ENCODE measurements around the gene SCAMP5. TPM values are rescaled to one million over a fixed set of nuclear protein-coding genes. Genes with fewer than 3 reads are reported as not detected.
A peak's percentile ranks its signal among the peaks of the same experiment; 100 is the strongest.

The SCAMP5 gene
- total RNA-seq, 6 experiments from 2014 or later, result 0.53 to 15.7 (median 7.7) TPM

DNA sequence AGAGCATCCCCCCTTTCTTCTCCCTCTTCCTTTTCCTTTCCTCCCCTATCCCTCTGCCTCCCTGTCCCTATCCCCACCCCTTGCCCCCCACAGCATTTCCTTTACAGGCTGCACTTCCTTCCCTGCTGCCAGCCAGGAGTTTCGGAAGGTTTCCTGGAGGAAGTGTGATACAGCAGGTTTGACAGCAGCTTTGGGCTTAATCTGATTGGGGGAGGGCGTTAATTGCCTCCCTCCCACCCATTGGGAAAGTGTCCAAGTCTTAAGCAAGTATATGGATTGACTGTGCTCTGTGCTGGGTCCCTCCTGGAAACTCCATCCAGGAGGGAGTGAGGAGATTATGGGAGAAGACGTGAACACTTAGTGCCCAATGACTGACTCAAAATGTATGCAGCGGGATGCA lies 1.8 kb downstream of the SCAMP5 start:
- Histone ChIP-seq H3K4me1 (peaks cover 0 to 5% (median 0%) of the 10 kb centered on the region in 4 donors), H3K36me3 (no peaks in the 10 kb centered on the region), H3K27ac (no peak overlapping the region), H3K4me3 (no peak overlapping the region), H3K9me3 (no peaks in the 10 kb centered on the region), H3K27me3 (no peaks in the 10 kb centered on the region)
- intact Hi-C loops (cut with DNase I), result no loop called here
- ATAC-seq (peak in 2 of 4 donors; percentile 17 to 22), DNase-seq (no peak)
- 43% methylated on average over 3 of the region's 4 CpGs for WGBS (ENCODE audit: insufficient coverage, low coverage, low lambda C conversion rate, missing lambda C conversion rate)
- TF ChIP-seq, protein P1, sequence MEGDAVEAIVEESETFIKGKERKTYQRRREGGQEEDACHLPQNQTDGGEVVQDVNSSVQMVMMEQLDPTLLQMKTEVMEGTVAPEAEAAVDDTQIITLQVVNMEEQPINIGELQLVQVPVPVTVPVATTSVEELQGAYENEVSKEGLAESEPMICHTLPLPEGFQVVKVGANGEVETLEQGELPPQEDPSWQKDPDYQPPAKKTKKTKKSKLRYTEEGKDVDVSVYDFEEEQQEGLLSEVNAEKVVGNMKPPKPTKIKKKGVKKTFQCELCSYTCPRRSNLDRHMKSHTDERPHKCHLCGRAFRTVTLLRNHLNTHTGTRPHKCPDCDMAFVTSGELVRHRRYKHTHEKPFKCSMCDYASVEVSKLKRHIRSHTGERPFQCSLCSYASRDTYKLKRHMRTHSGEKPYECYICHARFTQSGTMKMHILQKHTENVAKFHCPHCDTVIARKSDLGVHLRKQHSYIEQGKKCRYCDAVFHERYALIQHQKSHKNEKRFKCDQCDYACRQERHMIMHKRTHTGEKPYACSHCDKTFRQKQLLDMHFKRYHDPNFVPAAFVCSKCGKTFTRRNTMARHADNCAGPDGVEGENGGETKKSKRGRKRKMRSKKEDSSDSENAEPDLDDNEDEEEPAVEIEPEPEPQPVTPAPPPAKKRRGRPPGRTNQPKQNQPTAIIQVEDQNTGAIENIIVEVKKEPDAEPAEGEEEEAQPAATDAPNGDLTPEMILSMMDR (IDR thresholded peaks at IDR 0.05), result no peak
- TF ChIP-seq POLR2A (IDR thresholded peaks at IDR 0.05), result no peak

DNA sequence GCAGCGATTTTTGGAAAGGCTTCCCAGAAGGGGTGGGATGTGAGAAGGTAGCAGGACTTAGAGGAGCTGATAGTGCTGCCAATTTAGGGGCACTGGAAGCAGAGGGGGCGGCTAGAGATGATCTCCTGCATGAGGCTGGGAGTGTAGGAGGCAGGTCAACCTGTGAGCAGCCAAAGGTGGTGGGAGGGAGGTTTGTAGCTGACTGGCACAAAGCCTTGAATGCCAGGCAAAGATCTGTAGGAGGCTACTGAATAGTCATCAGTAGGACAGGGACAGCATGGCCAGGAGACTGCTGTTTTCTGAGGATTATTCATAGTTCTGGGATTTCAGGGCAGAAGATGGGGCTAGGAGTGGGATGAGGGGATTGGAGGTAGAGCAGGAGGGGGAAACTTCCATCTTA lies 2.2 kb downstream of the SCAMP5 start:
- Histone ChIP-seq H3K9me3 (no peaks in the 10 kb centered on the region), H3K27ac (no peak overlapping the region), H3K4me1 (peaks cover 0 to 5% (median 0%) of the 10 kb centered on the region in 4 donors), H3K4me3 (no peak overlapping the region), H3K36me3 (no peaks in the 10 kb centered on the region), H3K27me3 (no peaks in the 10 kb centered on the region)
- TF ChIP-seq, protein P1 (IDR thresholded peaks at IDR 0.05), result no peak
- TF ChIP-seq POLR2A (IDR thresholded peaks at IDR 0.05), result no peak
- 88% methylated on average over 1 of the region's 2 CpGs for WGBS (ENCODE audit: insufficient coverage, low coverage, low lambda C conversion rate, missing lambda C conversion rate)
- DNase-seq, result no peak
- intact Hi-C loops (cut with DNase I), result no loop called here
- no peak for ATAC-seq

DNA sequence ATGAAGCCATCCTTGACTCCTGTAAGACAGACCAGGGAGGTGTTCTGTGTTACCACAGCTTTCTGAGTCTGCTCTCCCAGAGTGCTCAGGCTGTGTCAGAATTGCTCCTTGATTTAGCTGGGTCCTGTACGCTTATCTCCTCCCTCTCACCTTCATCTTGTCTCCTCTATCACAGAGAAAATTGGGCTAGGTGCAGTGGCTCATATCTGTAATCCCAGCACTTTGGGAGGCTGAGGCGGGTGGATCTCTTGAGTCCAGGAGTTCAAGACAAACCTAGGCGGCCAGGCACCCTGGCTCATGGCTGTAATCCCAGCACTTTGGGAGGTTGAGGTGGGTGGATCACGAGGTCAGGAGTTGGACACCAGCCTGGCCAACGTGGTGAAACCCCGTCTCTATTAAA lies 5.9 kb downstream of the SCAMP5 start:
- no peak overlapping the region for H3K4me3 ChIP-seq
- intact Hi-C loops (cut with DNase I), result no loop called here
- H3K4me1 ChIP-seq, result no peaks in the 10 kb centered on the region
- WGBS (ENCODE audit: insufficient coverage, low coverage, low lambda C conversion rate, missing lambda C conversion rate), result 88% methylated on average over 1 of the region's 6 CpGs
- no peaks in the 10 kb centered on the region for H3K36me3 ChIP-seq
- no peak overlapping the region for H3K27ac ChIP-seq
- TF ChIP-seq, protein P1 (IDR thresholded peaks at IDR 0.05), result no peak
- no peak for TF ChIP-seq POLR2A (IDR thresholded peaks at IDR 0.05)
- DNase-seq (no peak), ATAC-seq (no peak)
- H3K9me3 ChIP-seq, result no peaks in the 10 kb centered on the region
- H3K27me3 ChIP-seq, result no peaks in the 10 kb centered on the region

DNA sequence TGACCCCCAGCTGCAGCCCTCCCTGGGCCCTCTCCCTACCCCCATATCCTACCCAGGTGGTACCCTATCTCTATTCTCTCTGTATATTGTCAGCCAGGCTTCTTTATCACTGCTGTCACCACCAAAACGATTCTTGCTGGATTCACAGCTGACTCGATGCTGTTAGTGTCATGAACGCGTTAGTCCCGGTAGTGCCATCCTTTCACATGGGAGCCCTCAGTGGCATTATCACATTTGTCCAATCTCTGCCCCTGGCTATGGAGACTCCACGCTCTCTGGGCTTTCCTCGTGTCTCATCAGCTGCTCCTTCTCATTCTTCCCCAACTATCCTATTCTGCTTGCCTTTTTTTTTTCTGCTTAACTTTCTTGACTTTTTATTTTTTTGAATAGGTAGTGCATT lies 7.0 kb downstream of the SCAMP5 start:
- no peaks in the 10 kb centered on the region for H3K4me1 ChIP-seq
- DNase-seq, result no peak
- 76% methylated on average over 7 of the region's 7 CpGs for WGBS (ENCODE audit: insufficient coverage, low coverage, low lambda C conversion rate, missing lambda C conversion rate)
- H3K27ac ChIP-seq, result no peak overlapping the region
- no peaks in the 10 kb centered on the region for H3K36me3 ChIP-seq
- no peak for ATAC-seq
- TF ChIP-seq, protein P1 (IDR thresholded peaks at IDR 0.05), result no peak
- TF ChIP-seq POLR2A (IDR thresholded peaks at IDR 0.05), result no peak
- no peaks in the 10 kb centered on the region for H3K9me3 ChIP-seq
- intact Hi-C loops (cut with DNase I), result no loop called here
- H3K4me3 ChIP-seq, result no peak overlapping the region
- no peaks in the 10 kb centered on the region for H3K27me3 ChIP-seq

DNA sequence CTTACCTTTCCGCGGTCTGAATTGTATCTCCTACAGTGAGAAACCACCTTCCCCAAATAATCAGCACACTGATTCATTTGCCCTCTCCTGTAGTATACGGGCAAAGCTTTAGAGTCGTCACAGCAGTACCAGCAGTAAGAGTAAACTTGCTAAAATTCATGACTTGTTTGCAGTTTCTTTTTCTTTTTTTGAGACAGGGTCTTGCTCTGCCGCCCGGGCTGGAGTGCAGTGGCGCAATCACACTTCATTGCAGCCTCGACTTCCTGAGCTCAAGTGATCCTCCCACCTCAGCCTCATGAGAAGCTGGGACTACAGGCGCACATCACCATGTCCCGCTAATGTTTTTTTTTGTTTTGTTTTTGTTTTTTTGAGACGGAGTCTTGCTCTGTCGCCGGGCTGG lies 11.9 kb downstream of the SCAMP5 start:
- intact Hi-C loops (cut with DNase I), result no loop called here
- ATAC-seq, result no peak
- DNase-seq, result no peak
- Histone ChIP-seq H3K4me3 (no peak overlapping the region), H3K4me1 (no peaks in the 10 kb centered on the region), H3K27me3 (no peaks in the 10 kb centered on the region), H3K9me3 (no peaks in the 10 kb centered on the region), H3K36me3 (no peaks in the 10 kb centered on the region), H3K27ac (no peak overlapping the region)
- no peak for TF ChIP-seq POLR2A (IDR thresholded peaks at IDR 0.05)
- TF ChIP-seq, protein P1 (IDR thresholded peaks at IDR 0.05), result no peak
- 65% methylated on average over 13 of the region's 13 CpGs for WGBS (ENCODE audit: insufficient coverage, low coverage, low lambda C conversion rate, missing lambda C conversion rate)

Measured in right lobe of liver (tissue), 6 donors.